HFFc6 (cell line): ENCODE measurements around the gene CPNE8. TPM values are rescaled to one million over a fixed set of nuclear protein-coding genes. Genes with fewer than 3 reads are reported as not detected.

Experiments used
- DNase-seq: peaks from one replicate; pipeline ENCODE4 v3.0.0-alpha.2; 2018
- H3K27ac Mint-ChIP-seq: 2 replicates; pipeline ENCODE4 v1.8.0; 2020; ENCODE audit warnings: mild to moderate bottlenecking, mixed read lengths
- H3K27me3 Mint-ChIP-seq: 2 replicates; pipeline ENCODE4 v1.8.0; 2021; ENCODE audit warnings: mild to moderate bottlenecking, moderate library complexity, mixed read lengths; ENCODE audit not compliant: insufficient read depth
- H3K36me3 Mint-ChIP-seq: 2 replicates; pipeline ENCODE4 v1.8.0; 2021; ENCODE audit warnings: low read depth, mixed read lengths
- H3K4me1 Mint-ChIP-seq: 2 replicates; pipeline ENCODE4 v1.8.0; 2020; ENCODE audit warnings: low read depth, mixed read lengths
- H3K4me3 Mint-ChIP-seq: 2 replicates; pipeline ENCODE4 v1.8.0; 2020; ENCODE audit warnings: mild to moderate bottlenecking, moderate library complexity, mixed read lengths
- H3K9me3 Mint-ChIP-seq: 2 replicates; pipeline ENCODE4 v1.8.0; 2020; ENCODE audit warnings: mild to moderate bottlenecking, mixed read lengths
- total RNA-seq, 6 experiments: library from RNA; stranded (reverse); fragmentation: NEBNext Ultra II Directional; extraction: Animal tissue kit (Norgen Biotek cat#: 25700); gene quantifications; 2 replicates in 1 of 6; 3 replicates in 5 of 6; pipeline ENCODE4 v1.2.3, GENCODE V29; 2021
- TF ChIP-seq, protein P1 (sequence below): fragments of 200-600 bp; sonication (generic); IDR thresholded peaks from 2 replicates; pipeline ENCODE4 v1.5.0; 2021; ENCODE audit warnings: antibody characterized with exemption, mild to moderate bottlenecking

CPNE8 gene
- total RNA-seq, 6 experiments from 2014 or later = not detected

DNA sequence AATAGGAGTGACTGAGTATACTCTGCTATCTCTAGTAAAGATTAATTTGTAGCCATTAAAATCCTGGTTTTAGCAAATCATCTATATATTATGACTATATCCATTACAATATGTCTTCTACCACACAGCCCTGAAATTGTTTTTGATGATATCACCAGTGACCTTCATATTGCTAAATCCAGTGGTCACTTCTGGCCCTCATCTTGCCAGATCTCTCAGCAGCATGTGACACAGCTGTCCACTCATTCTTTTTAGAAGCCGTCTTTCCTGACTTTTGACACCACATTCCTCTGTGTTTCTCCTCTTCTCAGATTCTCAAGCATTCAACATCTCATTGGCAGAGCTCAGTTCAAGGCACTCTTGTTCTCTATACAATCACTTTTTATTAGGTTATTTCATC is 54.9 kb downstream of the CPNE8 start:
- DNase-seq = no peak
- no peak overlapping the region for H3K4me3 Mint-ChIP-seq
- no peak overlapping the region for H3K27ac Mint-ChIP-seq
- no peaks in the 10 kb centered on the region for H3K4me1 Mint-ChIP-seq
- TF ChIP-seq, protein P1, sequence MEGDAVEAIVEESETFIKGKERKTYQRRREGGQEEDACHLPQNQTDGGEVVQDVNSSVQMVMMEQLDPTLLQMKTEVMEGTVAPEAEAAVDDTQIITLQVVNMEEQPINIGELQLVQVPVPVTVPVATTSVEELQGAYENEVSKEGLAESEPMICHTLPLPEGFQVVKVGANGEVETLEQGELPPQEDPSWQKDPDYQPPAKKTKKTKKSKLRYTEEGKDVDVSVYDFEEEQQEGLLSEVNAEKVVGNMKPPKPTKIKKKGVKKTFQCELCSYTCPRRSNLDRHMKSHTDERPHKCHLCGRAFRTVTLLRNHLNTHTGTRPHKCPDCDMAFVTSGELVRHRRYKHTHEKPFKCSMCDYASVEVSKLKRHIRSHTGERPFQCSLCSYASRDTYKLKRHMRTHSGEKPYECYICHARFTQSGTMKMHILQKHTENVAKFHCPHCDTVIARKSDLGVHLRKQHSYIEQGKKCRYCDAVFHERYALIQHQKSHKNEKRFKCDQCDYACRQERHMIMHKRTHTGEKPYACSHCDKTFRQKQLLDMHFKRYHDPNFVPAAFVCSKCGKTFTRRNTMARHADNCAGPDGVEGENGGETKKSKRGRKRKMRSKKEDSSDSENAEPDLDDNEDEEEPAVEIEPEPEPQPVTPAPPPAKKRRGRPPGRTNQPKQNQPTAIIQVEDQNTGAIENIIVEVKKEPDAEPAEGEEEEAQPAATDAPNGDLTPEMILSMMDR = no peak
- H3K9me3 Mint-ChIP-seq = peaks cover 36% of the 10 kb centered on the region
- H3K36me3 Mint-ChIP-seq = no peaks in the 10 kb centered on the region
- H3K27me3 Mint-ChIP-seq = no peaks in the 10 kb centered on the region; the same call in 1 of the 2 replicates

GRCh38 chr12:38847247-38847646 is 58.1 kb downstream of the CPNE8 start:
- Mint-ChIP-seq H3K36me3 (no peaks in the 10 kb centered on the region), H3K27me3 (no peaks in the 10 kb centered on the region; the same call in 1 of the 2 replicates), H3K4me3 (no peak overlapping the region), H3K9me3 (peaks cover 20% of the 10 kb centered on the region), H3K27ac (no peak overlapping the region), H3K4me1 (no peaks in the 10 kb centered on the region)
- TF ChIP-seq, protein P1 = no peak
- no peak for DNase-seq

DNA sequence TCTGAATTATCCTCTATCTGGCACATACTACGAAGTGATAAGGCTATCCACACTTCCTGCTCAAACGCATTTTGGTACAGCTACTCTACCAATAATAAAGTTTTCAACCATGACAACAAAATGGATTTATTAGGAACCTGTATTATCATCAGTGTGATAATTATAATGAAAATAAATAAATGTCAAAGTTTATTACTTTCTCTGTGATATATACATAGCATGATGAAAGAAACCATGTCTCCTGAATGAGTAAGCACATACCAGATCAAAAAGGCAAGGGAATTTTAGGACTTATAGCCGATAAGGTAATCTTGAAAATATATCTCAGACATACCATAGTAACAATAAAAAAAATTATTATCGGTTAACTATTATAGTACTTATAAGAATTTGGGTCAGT is 61.1 kb downstream of the CPNE8 start:
- Mint-ChIP-seq H3K9me3 (peaks cover 3% of the 10 kb centered on the region), H3K4me1 (no peaks in the 10 kb centered on the region), H3K4me3 (no peak overlapping the region), H3K27ac (no peak overlapping the region), H3K27me3 (no peaks in the 10 kb centered on the region; the same call in none of the 2 replicates), H3K36me3 (no peaks in the 10 kb centered on the region)
- DNase-seq = no peak
- TF ChIP-seq, protein P1 = no peak

GRCh38 chr12:38838056-38838850 is 67.1 kb downstream of the CPNE8 start:
- H3K4me1 Mint-ChIP-seq = no peaks in the 10 kb centered on the region
- no peak overlapping the region for H3K27ac Mint-ChIP-seq
- no peaks in the 10 kb centered on the region for H3K36me3 Mint-ChIP-seq

DNA sequence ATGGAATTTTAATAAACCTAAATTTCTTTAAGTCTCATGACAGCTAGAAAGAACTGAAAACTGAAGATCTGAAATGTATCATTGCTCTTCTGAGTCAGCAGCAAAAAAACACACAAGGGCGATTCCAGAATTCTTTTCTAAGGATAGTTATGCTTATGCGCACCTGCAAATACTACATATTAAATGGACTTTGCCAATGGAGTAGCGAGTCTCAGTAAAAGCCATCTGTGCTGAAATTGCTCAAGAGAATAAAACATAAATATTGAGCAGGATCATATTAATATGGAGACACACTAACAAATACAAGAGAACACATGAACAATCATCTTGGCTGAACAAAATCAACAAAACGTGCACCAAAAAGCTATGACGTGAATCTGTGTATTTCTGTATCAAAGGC is 73.7 kb downstream of the CPNE8 start:
- TF ChIP-seq, protein P1 = no peak
- Mint-ChIP-seq H3K9me3 (peaks cover 25% of the 10 kb centered on the region), H3K4me1 (no peaks in the 10 kb centered on the region), H3K36me3 (no peaks in the 10 kb centered on the region), H3K27me3 (no peaks in the 10 kb centered on the region; the same call in 1 of the 2 replicates), H3K27ac (no peak overlapping the region), H3K4me3 (no peak overlapping the region)
- DNase-seq = no peak

More at GRCh38 chr12:38838056-38838850, 67.1 kb downstream of the CPNE8 start:
- Mint-ChIP-seq H3K9me3 (peaks cover 19% of the 10 kb centered on the region), H3K4me3 (no peak overlapping the region), H3K27me3 (no peaks in the 10 kb centered on the region; the same call in none of the 2 replicates)
- no peak for DNase-seq
- TF ChIP-seq, protein P1 = no peak
